GM19035 (cell line): Measurements from ENCODE around the gene CLCNKB.
"Not testable (repeated sequence)": the region's sequence is repeated elsewhere in the genome, so short reads cannot be mapped to it uniquely, and the experiment has no call there.

Experiments used
- ATAC-seq: cut with Tn5 transposase; IDR thresholded peaks from one replicate; pipeline ENCODE4 v1.9.1; 2021; ENCODE audit not compliant: unreplicated experiment

The CLCNKB gene

DNA sequence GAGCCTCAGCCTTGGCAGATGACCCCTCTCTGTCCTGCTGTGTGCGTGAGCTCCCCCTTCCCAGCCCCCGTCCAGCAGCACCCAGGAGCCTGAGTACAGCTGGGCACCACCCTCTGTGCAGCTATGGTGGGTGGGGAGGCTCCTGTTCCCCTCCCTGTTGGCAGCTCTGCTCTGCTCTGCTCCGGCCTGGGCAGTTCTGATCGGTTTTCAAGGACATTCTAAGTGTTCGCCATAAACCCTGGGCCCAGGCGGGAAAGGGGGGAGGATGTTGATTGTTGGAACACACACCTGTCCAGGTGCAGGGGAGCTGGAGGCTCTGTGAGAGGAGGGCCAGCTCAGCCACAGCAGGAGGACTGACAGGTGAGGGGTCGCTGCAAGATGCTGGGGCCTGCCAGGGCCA lies at the start of gene CLCNKB:
Gene CLCNKB, plus strand, starts transcription at position 262 of the 400 bp plus-strand sequence. CDS start 711 bp downstream, outside the sequence.
- no peak for ATAC-seq

DNA sequence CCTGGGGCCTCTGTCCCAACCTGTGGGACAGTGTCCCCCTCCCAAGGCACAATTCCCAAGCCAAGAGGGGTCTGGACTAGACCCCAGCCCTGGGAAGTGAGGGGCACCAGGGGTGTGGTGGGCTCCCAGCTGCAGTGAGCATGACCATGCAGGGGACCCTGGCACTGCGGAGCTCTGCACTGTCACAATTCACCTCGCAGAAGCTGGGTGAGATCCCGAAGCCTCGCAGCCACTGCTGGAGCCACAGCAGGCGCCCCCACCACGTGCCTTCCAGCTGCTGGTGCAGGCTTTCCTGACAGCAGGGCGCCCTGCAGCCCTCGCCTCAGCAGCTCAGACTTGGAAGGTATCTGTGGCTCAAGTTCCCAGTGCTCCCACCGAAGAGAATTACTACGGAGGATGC lies 49.5 kb upstream of the CLCNKB start:
- ATAC-seq: no peak

DNA sequence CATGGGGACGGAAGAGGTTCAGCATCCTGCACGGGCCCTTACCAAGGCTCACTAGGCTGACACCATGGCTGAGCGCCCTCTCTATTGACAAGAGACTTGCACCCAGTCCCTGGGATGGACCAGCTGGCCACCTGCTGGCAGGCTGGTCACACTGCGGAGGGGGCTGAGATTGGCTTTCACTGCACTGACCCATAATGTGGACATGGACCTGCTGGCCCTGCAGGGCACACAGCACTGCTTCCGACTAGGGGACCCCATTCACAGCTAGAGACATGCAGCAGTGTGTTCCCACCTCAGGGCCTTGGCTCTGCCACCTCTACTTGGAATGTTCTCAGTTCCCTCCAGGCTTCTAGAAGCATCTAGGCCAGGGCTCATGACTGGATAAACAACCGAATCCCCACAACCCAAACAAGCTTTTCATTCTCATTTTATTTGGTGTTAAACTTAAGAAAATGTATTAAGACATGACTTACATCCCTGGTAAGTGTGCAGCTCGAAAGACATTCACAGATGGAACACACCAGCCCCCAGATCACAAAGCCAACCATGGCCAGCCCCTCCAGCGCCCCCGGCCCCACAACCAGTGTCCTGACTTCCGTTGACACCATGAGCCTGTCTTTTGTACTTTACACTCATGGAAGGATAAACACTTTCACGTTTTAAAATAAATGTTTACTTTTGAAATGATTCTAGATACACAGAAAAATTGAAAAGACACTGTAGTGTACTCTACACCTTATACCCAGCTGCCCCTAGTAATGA lies 48.8 kb upstream of the CLCNKB start:
- no peak for ATAC-seq

DNA sequence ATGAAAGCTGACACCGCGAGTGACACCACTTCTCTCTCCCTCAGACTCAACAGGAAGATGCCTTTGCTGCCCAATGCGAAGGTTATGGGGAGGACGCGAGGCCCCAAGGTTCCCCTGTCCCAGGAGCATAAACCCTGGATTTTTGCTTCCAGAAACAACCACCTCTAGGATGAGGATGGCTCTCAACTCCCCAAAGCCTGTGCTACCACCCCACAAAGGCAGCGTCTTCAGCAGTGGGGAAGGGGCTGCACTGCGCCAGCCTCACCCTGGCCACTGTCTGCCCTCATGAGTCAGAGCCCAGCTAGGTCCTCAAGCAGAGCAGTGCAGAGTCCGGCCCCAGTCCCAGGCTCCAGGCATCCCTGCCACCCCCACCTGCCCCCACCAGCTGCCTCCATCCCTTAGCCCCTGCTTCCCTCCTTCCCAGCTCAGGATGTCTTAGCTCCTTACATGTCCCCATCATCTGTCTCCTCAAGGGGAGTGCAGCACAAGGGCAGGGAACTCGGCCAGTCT lies 46.5 kb upstream of the CLCNKB start:
- ATAC-seq: no peak

DNA sequence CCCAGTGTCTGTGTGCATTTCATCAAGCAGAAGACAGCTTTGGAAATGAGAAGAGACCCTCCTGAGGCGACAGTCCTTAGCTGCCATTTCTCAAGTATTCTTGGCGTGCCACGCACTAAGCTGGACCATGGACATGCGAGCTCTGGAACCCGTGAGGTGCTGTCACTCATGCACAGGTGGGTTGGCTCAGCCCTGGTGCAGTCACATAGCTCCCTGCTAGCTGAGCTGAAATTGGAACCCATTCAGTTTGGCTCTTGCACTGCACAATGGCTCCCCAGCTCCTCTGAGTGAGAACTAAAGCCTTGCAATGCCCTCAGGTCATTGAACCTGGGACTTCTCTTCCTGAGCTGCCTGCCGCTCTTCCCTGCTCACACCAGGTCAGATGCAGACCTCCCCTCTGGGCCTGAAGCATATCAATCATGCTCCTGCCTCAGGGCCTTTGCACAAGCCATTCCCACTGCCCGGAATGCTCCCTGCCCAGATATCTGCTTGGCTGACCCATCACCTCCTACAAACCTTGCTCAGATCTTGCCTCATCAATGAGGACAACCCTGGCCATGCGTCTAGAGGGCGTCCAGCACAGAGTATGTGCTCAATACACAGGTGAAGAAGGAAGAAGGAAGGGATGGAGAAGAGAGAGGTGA lies 45.8 kb upstream of the CLCNKB start:
- ATAC-seq: no peak

DNA sequence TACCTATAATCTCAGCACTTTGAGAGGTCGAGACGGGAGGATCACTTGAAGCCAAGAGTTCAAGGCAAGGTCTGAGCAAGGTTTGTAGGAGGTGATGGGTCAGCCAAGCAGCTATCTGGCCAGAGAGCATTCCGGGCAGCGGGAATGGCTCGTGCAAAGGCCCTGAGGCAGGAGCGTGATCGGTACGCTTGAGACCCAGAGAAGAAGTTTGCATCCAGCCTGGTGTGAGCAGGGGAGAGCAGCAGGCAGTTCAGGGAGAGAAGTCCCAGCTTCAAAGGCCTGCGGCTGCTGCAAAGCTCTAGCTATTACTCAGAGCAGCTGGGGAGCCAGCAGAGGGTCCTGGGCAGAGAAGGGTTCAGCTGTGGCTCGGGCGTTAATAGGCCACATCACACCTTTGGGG lies 44.7 kb upstream of the CLCNKB start:
- no peak for ATAC-seq

DNA sequence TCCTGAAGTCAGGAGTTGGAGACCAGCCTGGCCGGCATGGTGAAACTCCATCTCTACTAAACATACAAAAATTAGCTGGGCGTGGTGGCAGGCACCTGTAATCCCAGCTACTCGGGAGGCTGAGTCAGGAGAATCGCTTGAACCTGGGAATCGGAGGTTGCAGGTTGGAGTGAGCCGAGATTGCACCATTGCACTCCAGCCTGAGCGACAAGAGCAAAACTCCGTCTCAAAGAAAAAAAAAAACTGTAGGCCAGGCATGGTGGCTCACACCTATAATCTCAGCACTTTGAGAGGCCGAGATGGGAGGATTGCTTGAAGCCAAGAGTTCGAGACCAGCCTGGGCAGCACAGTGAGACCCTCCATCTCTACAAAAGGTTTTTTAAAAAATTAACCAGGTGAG lies 42.3 kb upstream of the CLCNKB start:
- ATAC-seq: not testable (repeated sequence)

DNA sequence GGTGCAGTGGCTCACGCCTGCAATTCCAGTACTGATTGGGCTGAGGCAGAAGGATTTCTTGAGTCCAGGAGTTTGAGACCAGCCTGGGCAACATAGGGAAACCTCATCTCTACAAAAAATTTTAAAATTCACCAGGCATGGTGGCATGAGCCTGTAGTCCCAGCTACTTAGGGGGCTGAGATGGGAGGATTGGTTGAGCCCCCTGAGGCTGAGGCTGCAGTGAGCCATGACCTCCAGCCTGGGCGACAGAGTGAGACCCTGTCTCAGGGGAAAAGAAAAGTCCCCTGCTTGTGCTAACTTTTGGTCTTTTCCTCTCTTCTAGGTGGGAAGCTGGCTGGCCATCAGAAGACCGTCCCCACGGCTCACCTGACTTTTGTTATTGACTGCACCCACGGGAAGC lies 38.0 kb upstream of the CLCNKB start:
- no peak for ATAC-seq

DNA sequence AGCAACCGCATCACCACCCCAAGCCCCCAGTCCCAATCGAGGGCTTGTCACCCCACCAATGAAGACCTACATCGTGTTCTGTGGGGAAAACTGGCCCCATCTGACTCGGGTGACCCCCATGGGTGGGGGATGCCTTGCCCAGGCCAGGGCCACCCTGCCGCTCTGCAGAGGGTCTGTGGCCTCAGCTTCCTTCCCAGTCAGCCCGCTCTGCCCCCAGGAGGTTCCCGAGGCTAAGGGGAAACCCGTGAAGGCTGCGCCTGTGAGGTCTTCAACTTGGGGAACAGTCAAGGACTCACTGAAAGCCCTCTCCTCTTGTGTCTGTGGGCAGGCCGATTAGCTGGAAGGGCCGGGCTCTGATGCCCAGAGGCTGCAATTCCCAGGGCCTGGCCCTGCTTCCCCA lies 37.6 kb upstream of the CLCNKB start:
- ATAC-seq: no peak

DNA sequence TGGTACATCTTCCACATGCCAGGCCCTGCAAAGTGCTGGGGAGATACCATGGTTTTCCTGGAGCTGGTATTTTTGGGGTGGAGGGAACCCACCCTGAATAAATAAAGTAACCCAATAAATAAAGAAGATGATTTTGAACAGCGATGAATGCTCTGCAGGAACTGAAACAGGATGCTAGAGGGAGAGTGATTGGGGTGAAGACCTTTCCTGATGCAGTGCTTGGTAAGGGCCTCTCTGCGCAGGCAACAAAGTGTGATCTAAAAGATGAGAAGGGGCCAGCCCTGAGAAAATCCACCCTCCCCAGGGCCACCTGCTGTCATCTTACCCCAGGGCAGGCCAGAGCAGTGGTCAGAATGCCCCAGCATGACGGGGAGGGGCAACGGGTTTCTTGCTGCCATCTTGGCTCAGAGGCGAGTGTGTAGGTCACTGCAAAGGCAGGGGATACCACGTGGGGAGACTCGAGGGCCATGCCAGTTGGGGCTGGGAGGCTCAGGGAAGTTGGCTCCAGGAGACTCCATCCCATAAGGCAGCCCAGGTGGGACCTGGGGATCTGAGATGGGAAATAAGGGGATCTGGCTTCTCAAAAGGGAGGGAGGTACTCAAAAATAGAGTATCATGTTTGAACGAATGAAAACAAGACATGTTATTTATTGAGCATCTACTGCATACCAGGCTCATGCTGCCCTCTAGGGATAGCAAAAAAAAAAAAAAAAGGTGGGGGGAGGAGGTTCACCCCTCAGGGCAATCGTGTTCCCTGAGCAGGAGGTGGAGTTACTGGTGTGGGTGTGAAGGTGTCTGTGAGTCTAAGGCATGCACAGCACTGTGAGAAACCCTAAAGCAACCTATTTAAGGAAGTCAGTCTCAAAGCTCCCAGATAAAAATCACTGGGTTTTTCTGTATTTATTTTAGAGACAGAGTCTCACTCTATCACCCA lies 36.8 kb upstream of the CLCNKB start:
- ATAC-seq: no peak

DNA sequence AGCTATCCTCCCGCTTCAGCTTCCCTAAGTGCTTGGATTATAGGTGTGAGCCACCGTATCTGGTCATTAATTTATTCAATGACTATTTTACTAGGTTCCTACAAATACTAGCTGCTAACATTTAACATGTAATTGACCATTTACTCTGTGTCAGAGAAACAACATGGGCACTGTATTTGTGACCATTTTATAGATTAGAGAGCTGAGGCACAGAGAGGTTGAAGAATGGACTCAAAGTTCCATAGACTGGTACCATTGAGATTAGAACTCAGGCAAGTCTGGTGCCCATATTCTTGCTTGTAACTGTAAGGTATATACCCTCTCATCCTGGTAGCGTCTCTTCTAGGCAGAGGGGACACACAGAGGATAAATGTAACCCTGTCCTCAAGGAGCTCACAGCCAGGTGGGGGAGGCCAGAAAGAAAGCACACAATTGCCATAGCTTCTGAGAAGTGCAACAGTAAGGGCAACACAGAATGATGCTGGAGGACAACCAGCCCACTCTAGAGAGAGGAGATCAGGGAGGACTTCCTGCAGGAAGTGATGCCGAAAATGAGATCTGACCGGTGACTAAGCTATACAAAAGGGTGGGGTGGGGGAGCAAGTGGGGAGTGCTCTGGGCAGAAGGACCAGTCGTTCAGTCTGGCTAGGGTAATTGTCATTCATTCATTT lies 35.8 kb upstream of the CLCNKB start:
- ATAC-seq: no peak

DNA sequence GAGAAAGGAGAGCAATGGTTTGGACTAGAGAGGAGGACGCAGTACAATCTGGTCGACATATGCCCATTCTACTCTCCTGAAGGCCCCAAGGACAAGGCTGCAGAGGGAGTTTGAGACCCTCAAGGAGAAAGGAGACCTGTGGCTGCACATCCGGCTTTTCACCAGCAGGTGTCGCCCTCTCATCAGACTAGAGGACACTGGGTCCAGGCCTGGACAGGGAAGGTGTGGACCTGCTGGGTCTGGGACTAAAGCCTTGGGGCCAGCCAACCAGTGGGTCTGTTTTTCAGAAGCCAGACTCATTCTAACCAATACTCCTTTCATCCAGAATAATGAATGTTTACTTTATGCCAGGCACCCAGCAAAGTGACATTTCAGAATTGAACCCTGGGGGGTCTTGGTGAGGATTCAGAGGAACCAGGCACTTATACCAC lies 34.5 kb upstream of the CLCNKB start:
- ATAC-seq: no peak

DNA sequence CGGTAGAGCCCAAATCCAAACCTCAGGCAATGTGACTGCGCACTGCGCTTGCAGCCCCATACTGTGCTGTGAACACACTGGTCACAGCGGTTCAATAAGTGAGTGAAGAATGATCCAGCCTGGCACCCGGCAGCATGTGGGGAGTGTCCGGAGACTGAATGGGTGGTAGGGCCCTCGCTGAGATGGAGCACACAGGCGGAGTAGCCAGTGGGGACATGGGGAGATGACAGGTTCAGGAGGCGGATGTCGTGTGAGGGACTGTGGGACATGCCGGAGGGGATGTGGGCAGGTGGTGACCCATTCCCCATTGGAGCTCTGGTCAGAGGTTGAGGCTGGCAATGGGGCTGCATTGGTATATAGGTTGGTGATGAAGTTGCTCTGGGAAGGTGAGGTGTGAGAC lies 33.9 kb upstream of the CLCNKB start:
- ATAC-seq: no peak

DNA sequence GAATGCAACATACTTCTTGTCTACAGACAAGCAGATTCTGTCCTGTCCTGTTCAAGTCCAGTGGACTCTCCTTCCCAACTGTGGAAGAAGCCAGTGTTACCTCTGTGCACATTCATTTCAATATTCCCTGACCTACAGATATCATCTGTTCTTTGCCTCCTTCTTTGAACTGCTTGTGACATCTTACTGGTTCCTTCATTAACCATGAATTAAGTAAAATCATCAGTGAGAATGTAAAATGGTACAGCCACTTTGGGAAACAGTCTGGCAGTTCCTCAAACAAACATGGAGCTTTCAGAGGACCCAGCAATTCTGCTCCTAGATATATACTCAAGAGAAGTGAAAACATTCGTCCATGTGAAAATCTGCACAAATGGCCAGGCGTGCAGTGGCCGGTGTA lies 32.7 kb upstream of the CLCNKB start:
- ATAC-seq: no peak

DNA sequence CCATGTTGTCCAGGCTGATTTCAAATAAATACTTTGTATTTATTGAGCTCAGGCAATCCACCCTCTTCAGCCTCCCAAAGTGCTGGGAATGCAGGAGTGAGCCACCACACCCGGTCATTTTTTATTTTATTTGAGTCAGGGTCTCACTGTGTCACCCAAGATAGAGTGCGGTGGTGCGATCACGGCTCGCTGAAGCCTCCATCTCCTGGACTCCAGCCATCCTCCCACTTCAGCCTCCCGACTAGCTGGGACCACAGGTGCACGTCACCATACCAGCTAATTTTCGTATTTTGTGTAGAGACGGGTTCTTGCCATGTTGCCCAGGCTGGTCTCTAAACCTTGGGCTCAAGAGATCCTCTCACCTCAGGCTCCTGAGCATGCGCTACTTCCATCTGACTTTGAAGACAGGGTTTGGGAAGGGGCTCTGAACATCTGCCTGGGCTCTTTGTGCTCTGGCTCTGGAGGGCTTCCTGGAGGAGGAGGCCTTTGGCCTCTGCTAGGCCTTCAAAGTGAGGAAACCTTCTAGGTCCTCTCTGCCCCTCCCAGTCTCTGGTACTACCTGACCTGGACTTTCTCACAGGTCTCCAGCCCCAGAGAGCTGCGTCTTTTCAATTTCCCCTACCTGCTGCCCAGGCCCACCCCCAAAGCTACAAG lies 31.5 kb upstream of the CLCNKB start:
- no peak for ATAC-seq

DNA sequence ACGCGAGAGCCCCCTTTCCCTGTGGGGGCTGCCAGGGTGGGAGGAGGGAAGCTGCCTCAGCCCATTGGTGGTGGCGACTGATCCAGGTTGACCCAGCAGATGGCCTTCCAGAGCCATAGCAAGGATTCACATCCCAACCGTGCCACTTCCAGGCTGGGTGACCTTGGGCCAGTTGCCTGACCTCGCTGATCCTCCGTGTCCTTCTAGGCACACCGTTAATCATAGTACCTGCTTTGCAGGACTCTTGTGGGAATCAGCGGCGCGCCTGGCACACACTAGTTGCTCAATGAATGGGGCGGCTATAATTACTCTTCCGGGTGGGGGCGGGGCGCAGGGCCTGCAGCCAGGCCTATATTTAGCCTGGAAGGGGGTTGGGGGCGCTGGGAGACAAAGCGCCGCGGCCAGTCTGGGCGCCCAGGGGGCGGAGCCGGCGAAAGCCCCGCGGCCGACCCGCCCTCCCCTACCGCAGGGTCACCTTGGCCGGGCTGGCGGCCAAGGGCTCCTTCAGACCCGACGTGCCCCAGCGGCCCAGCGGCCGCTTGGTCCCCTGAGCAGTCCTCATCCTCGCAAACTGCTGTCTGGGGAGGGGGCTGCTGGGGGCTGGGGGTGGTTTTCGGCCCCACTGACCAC lies 30.9 kb upstream of the CLCNKB start:
- ATAC-seq: no peak

DNA sequence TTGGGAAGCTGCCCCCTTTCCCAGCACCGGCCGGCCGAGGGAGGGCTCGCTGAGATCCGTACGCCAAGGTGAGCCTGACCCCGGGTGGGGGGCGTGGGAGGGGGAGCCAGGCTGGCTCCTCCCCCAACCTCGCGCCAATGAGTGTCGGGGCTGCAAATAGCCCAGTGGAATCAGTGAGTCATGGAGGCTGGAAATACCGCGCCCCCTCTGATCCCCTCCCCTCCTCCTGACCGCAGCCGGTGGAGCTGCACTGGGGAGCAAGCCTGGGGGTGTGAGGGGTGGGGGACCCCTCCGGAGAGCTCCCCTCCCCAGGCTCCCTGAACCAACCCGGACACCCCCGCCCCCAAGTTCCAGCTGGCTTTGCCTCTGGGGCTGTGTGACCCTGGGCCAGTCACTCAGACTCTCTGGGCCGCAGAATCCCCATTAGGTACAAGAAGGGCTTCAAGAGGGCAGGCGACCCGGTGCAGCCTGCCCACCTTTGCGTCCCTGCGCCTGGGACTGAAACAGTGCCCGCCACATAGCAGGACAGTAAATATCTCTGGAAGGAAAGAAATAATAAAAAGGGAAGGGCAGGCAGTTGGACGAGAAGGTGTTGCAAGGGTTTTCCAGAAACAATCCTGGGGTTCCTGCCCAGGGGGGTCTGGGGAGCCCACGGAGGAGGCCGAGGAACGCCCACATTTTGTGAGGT lies 30.2 kb upstream of the CLCNKB start:
- ATAC-seq: no peak

DNA sequence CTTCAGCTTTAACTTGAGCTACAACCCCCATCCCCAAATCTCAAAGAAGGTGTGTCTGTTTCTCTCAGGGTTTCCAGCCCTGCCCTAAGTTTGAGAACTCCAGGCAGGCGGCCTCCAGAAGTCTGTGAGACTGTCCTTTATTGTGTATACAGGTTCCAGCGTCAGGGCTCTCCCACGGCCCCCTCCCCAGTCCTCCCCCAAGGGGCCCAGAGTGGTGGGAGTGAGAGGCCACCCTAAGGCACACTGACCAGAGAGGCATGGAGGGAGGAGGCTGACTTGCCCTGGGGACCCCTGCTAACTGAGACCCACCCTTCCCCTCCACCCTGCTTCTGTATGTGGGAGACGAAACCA lies 29.7 kb upstream of the CLCNKB start:
- no peak for ATAC-seq
